Tibial nerve (tissue), 4 donors: ENCODE data around the gene MAP7D3.
A peak's percentile ranks its signal among the peaks of the same experiment; 100 is the strongest.

Source experiments
- CTCF ChIP-seq, 5 experiments: fragments of 200-600 bp in 3 of 5; fragments of 450-650 bp in 2 of 5; sonication (generic) in 3 of 5; IDR thresholded peaks; one replicate each; pipeline ENCODE4 v1.5.1; 2016 to 2019; ENCODE audit warnings: antibody characterized with exemption in 5 of 5, mild to moderate bottlenecking in 3 of 5, moderate library complexity in 2 of 5
- EP300 ChIP-seq, 2 donors: sonication (generic); formaldehyde crosslinking; IDR thresholded peaks; one replicate each; pipeline ENCODE4 v1.6.1; 2017; ENCODE audit warnings: antibody characterized with exemption in 2 of 2, mild to moderate bottlenecking in 1 of 2
- POLR2A ChIP-seq, 2 donors: fragments of 450-650 bp; IDR thresholded peaks; one replicate each; pipeline ENCODE4 v1.6.1; 2017; ENCODE audit warnings: antibody characterized with exemption in 2 of 2, mild to moderate bottlenecking in 2 of 2, moderate library complexity in 2 of 2

DNA sequence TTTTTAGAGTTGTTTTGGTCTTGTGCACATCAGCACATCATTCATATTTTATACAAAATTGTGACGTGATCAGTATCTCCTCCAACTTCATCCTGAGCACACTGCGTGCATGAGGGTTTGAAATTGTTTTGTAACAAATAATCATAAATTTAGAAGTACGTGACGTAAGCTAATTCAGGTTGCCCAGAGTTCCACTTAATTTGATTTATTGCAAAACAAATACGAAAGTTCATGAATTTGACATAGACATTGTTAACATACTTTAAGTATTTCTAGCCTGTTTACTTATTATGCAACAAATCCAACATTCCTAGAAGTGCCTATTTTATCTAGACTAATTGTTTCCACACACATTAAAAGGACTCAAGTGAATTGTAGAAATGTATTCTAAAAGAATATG, 48.3 kb downstream of the MAP7D3 start:
- no peak for TF ChIP-seq CTCF (IDR thresholded peaks at IDR 0.05)
- no peak for TF ChIP-seq POLR2A (IDR thresholded peaks at IDR 0.05)
- peak; percentile 59 to 69 for TF ChIP-seq EP300 (IDR thresholded peaks at IDR 0.05)
